ENCODE results near the gene ROBO3.

DNA sequence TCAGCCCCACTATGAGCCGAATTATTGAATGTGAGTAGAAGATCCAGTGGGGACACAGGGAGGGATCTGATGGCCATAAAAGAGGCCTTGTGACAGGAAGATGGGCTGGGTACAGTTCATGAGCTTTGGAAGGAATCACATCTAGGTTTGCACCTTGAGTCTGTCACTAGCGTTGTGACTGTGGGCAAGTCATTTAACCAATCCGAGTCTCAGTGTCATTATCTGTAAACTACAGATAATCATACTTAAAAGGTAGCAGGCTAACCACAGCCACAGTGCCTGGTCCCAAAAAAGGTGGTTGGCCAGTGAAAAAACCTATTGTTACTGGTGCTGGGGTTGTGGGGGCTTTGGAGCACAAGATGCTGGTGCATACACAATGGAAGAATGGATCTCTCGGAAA is 57.6 kb downstream of the ROBO3 start:
- TF ChIP-seq, protein P1, sequence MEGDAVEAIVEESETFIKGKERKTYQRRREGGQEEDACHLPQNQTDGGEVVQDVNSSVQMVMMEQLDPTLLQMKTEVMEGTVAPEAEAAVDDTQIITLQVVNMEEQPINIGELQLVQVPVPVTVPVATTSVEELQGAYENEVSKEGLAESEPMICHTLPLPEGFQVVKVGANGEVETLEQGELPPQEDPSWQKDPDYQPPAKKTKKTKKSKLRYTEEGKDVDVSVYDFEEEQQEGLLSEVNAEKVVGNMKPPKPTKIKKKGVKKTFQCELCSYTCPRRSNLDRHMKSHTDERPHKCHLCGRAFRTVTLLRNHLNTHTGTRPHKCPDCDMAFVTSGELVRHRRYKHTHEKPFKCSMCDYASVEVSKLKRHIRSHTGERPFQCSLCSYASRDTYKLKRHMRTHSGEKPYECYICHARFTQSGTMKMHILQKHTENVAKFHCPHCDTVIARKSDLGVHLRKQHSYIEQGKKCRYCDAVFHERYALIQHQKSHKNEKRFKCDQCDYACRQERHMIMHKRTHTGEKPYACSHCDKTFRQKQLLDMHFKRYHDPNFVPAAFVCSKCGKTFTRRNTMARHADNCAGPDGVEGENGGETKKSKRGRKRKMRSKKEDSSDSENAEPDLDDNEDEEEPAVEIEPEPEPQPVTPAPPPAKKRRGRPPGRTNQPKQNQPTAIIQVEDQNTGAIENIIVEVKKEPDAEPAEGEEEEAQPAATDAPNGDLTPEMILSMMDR (IDR thresholded peaks at IDR 0.05), result no peak
- no peak for TF ChIP-seq POLR2A (IDR thresholded peaks at IDR 0.05)
